WTC11 (cell line): Measurements from ENCODE around the gene SPN. TPM values are rescaled to one million over a fixed set of nuclear protein-coding genes. Genes with fewer than 3 reads are reported as not detected.
"Not testable (repeated sequence)": the region's sequence is repeated elsewhere in the genome, so short reads cannot be mapped to it uniquely, and the experiment has no call there.

ENCODE experiments used
- ATAC-seq: fragments of 200-7000 bp; cut with Tn5 transposase; 2 replicates; pipeline ENCODE4 v1.10.0; 2021; ENCODE audit warnings: mild to moderate bottlenecking, moderate library complexity
- CTCF ChIA-PET: fragments of 300-600 bp; sonication (Branson Sonifier 250); formaldehyde crosslinking; loops from one replicate; lab custom pipeline; 2021; ENCODE audit warnings: antibody characterized with exemption; lab: Charles Lee
- POLR2A ChIA-PET: fragments of 350-600 bp; sonication (Branson Sonifier 250); formaldehyde crosslinking; loops from one replicate; lab custom pipeline; 2021; ENCODE audit warnings: antibody characterized with exemption; lab: Charles Lee
- DNase-seq: peaks from one replicate; pipeline ENCODE4 v3.0.0; 2021; ENCODE audit warnings: low spot score
- H3K27ac Mint-ChIP-seq: 2 replicates; pipeline ENCODE4 v1.8.0; 2021; ENCODE audit warnings: mixed read lengths
- H3K27me3 Mint-ChIP-seq: 2 replicates; pipeline ENCODE4 v1.8.0; 2021; ENCODE audit warnings: low read depth, mild to moderate bottlenecking, moderate library complexity, mixed read lengths
- H3K36me3 Mint-ChIP-seq: 2 replicates; pipeline ENCODE4 v1.8.0; 2021; ENCODE audit warnings: mixed read lengths
- H3K4me1 Mint-ChIP-seq: 2 replicates; pipeline ENCODE4 v1.8.0; 2022; ENCODE audit warnings: mixed read lengths
- H3K4me3 Mint-ChIP-seq: 2 replicates; pipeline ENCODE4 v1.8.0; 2021; ENCODE audit warnings: mild to moderate bottlenecking, moderate library complexity, mixed read lengths
- H3K9me3 Mint-ChIP-seq: 2 replicates; pipeline ENCODE4 v1.8.0; 2021; ENCODE audit warnings: mixed read lengths
- ARID4B ChIP-seq: sonication (generic); formaldehyde crosslinking; IDR thresholded peaks from 2 replicates; pipeline ENCODE4 v1.8.0; 2023; ENCODE audit warnings: missing genetic modification reagents, mild to moderate bottlenecking, borderline replicate concordance
- CREM ChIP-seq: sonication (generic); formaldehyde crosslinking; IDR thresholded peaks from 2 replicates; pipeline ENCODE4 v1.8.1; 2022; ENCODE audit warnings: mild to moderate bottlenecking, missing genetic modification reagents, moderate library complexity
- EMX1 ChIP-seq: fragments of 250-450 bp; sonication (Bioruptor Pico); IDR thresholded peaks from 2 replicates; pipeline ENCODE4 v1.8.0; 2021; ENCODE audit warnings: mild to moderate bottlenecking
- ESRRA ChIP-seq: sonication (generic); formaldehyde crosslinking; IDR thresholded peaks from 2 replicates; pipeline ENCODE4 v1.8.1; 2022; ENCODE audit warnings: mild to moderate bottlenecking, missing genetic modification reagents, borderline replicate concordance
- ETV6 ChIP-seq: sonication (generic); formaldehyde crosslinking; IDR thresholded peaks from 2 replicates; pipeline ENCODE4 v1.8.1; 2022; ENCODE audit warnings: mild to moderate bottlenecking, missing genetic modification reagents
- FOXJ3 ChIP-seq: sonication (generic); formaldehyde crosslinking; IDR thresholded peaks from 2 replicates; pipeline ENCODE4 v1.9.0; 2021; ENCODE audit warnings: missing genetic modification reagents, mild to moderate bottlenecking, borderline replicate concordance
- HMGXB4 ChIP-seq: sonication (generic); formaldehyde crosslinking; IDR thresholded peaks from 2 replicates; pipeline ENCODE4 v1.8.1; 2023; ENCODE audit warnings: mild to moderate bottlenecking, moderate library complexity, missing genetic modification reagents
- KAT7 ChIP-seq: sonication (generic); formaldehyde crosslinking; IDR thresholded peaks from 2 replicates; pipeline ENCODE4 v1.8.1; 2023; ENCODE audit warnings: missing genetic modification reagents, mild to moderate bottlenecking, borderline replicate concordance
- NFYB ChIP-seq: sonication (generic); formaldehyde crosslinking; conservative IDR thresholded peaks from 2 replicates; pipeline ENCODE4 v1.8.0; 2022; ENCODE audit warnings: low read depth, missing genetic modification reagents
- NR2C2 ChIP-seq: sonication (generic); formaldehyde crosslinking; IDR thresholded peaks from 2 replicates; pipeline ENCODE4 v1.8.0; 2022; ENCODE audit warnings: mild to moderate bottlenecking, missing genetic modification reagents
- NR3C1 ChIP-seq: sonication (generic); formaldehyde crosslinking; conservative IDR thresholded peaks from 2 replicates; pipeline ENCODE4 v1.8.1; 2023; ENCODE audit warnings: low read depth, mild to moderate bottlenecking, missing genetic modification reagents
- SMAD4 ChIP-seq: sonication (generic); formaldehyde crosslinking; IDR thresholded peaks from 2 replicates; pipeline ENCODE4 v1.8.0; 2022; ENCODE audit warnings: mild to moderate bottlenecking, missing genetic modification reagents
- USF1 ChIP-seq: sonication (generic); formaldehyde crosslinking; IDR thresholded peaks from 2 replicates; pipeline ENCODE4 v1.8.0; 2022; ENCODE audit warnings: mild to moderate bottlenecking, missing genetic modification reagents
- ZBTB21 ChIP-seq: sonication (generic); formaldehyde crosslinking; IDR thresholded peaks from 2 replicates; pipeline ENCODE4 v1.8.1; 2023; ENCODE audit warnings: mild to moderate bottlenecking, missing genetic modification reagents, borderline replicate concordance
- ZNF121 ChIP-seq: sonication (generic); formaldehyde crosslinking; IDR thresholded peaks from 2 replicates; pipeline ENCODE4 v1.8.0; 2023; ENCODE audit warnings: missing genetic modification reagents
- ZNF396 ChIP-seq: fragments of 250-450 bp; sonication (Bioruptor Pico); IDR thresholded peaks from 2 replicates; pipeline ENCODE4 v1.8.0; 2021; ENCODE audit warnings: mild to moderate bottlenecking, moderate library complexity, borderline replicate concordance
- ZNF416 ChIP-seq: fragments of 250-450 bp; sonication (Bioruptor Pico); IDR thresholded peaks from 2 replicates; pipeline ENCODE4 v1.9.0; 2021; ENCODE audit warnings: mild to moderate bottlenecking, inconsistent platforms
- ZNF671 ChIP-seq: fragments of 250-450 bp; sonication (Bioruptor Pico); IDR thresholded peaks from 2 replicates; pipeline ENCODE4 v1.8.0; 2021; ENCODE audit warnings: mild to moderate bottlenecking
- total RNA-seq: library from RNA; stranded (reverse); gene quantifications from 3 replicates; pipeline ENCODE4 v1.2.3, GENCODE V29; 2021
- TF ChIP-seq, protein P1 (sequence below): sonication (generic); formaldehyde crosslinking; conservative IDR thresholded peaks from 2 replicates; pipeline ENCODE4 v1.8.1; 2022; ENCODE audit warnings: mild to moderate bottlenecking, missing genetic modification reagents
- TF ChIP-seq, protein P2 (sequence below): sonication (generic); formaldehyde crosslinking; IDR thresholded peaks from 2 replicates; pipeline ENCODE4 v1.8.1; 2022; ENCODE audit warnings: low read depth, missing genetic modification reagents, borderline replicate concordance
- TF ChIP-seq, protein P3 (sequence below): sonication (generic); formaldehyde crosslinking; IDR thresholded peaks from 2 replicates; pipeline ENCODE4 v1.8.0; 2022; ENCODE audit warnings: missing genetic modification reagents

Gene SPN
- total RNA-seq, 1 experiment from 2014 or later, result 2.3 TPM

DNA sequence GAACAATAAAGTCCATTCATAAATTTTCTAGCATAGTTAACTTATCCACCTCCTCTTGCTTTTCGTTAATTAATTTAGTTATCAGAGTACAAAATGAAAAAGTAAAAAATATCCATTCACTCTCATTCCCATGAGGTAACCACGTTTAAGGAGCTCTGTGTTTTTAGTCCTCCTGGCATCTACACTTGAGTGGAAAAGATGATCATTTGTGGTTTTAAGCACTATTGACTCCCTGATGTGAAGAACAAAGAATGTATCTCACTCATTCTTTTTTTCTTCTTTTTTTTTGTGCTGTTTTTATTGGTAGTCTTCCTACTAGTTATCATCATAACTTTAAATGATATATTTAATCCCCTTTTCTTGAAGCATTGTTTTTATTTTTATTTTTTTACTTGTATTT, 42.0 kb downstream of the SPN start (continued):
- TF ChIP-seq ARID4B (CRISPR knock-in tag), result no peak
- no peak for TF ChIP-seq EMX1

- CTCF ChIA-PET, result interaction anchor here (0.7 kb wide), 1 partner anchor 8 kb away, joined by 3 read pairs; no protein-coding TSS in a partner anchor
- ATAC-seq, H3K4me3 Mint-ChIP-seq, DNase-seq, POLR2A ChIA-PET, H3K27me3 Mint-ChIP-seq, H3K9me3 Mint-ChIP-seq: not testable (repeated sequence)
- H3K36me3 Mint-ChIP-seq, result peaks cover 23% of the 10 kb centered on the region
- H3K4me1 Mint-ChIP-seq, result peaks cover 44% of the 10 kb centered on the region
- H3K27ac Mint-ChIP-seq, result peak overlapping the region; percentile 61
These were observed 44.1 kb downstream of the SPN start for GRCh38 chr16:29707160-29707559.

GRCh38 chr16:29708917-29709600, 46.0 kb downstream of the SPN start:
- peak; percentile 74 for DNase-seq
- POLR2A ChIA-PET, result no interaction called here
- peaks cover 47% of the 10 kb centered on the region for H3K4me1 Mint-ChIP-seq
- peak overlapping the region; percentile 98 for H3K27ac Mint-ChIP-seq
- no peaks in the 10 kb centered on the region for H3K9me3 Mint-ChIP-seq
- peaks cover 35% of the 10 kb centered on the region for H3K36me3 Mint-ChIP-seq
- H3K27me3 Mint-ChIP-seq, result no peaks in the 10 kb centered on the region
- H3K4me3 Mint-ChIP-seq, result peak overlapping the region; percentile 95
- CTCF ChIA-PET, result interaction anchor here (1.1 to 1.7 kb wide), 2 partner anchors 9 to 13 kb away, joined by 3 to 17 read pairs; no protein-coding TSS in a partner anchor
- ATAC-seq, result peak; percentile 92
- TF ChIP-seq ETV6 (CRISPR knock-in tag) (0 out of 2 replicates have a peak, but pooled peaks have one; percentile 39), ZNF396 (CRISPR knock-in tag) (no peak), ZBTB21 (CRISPR knock-in tag) (no peak), KAT7 (CRISPR knock-in tag) (no peak), CREM (CRISPR knock-in tag) (peak; percentile 0; the same call in 1 of the 2 replicates), HMGXB4 (CRISPR knock-in tag) (no peak), ESRRA (CRISPR knock-in tag) (peak; percentile 99), SMAD4 (CRISPR knock-in tag) (no peak), FOXJ3 (no peak), NR2C2 (no peak), NFYB (CRISPR knock-in tag) (no peak), USF1 (CRISPR knock-in tag) (no peak), NR3C1 (CRISPR knock-in tag) (no peak), ZNF671 (CRISPR knock-in tag) (no peak; the same call in 1 of the 2 replicates), ZNF416 (CRISPR knock-in tag) (no peak), ZNF121 (no peak)
- TF ChIP-seq, protein P1, sequence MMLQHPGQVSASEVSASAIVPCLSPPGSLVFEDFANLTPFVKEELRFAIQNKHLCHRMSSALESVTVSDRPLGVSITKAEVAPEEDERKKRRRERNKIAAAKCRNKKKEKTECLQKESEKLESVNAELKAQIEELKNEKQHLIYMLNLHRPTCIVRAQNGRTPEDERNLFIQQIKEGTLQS, result no peak
- TF ChIP-seq, protein P2, sequence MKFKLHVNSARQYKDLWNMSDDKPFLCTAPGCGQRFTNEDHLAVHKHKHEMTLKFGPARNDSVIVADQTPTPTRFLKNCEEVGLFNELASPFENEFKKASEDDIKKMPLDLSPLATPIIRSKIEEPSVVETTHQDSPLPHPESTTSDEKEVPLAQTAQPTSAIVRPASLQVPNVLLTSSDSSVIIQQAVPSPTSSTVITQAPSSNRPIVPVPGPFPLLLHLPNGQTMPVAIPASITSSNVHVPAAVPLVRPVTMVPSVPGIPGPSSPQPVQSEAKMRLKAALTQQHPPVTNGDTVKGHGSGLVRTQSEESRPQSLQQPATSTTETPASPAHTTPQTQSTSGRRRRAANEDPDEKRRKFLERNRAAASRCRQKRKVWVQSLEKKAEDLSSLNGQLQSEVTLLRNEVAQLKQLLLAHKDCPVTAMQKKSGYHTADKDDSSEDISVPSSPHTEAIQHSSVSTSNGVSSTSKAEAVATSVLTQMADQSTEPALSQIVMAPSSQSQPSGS, result no peak
- TF ChIP-seq, protein P3, sequence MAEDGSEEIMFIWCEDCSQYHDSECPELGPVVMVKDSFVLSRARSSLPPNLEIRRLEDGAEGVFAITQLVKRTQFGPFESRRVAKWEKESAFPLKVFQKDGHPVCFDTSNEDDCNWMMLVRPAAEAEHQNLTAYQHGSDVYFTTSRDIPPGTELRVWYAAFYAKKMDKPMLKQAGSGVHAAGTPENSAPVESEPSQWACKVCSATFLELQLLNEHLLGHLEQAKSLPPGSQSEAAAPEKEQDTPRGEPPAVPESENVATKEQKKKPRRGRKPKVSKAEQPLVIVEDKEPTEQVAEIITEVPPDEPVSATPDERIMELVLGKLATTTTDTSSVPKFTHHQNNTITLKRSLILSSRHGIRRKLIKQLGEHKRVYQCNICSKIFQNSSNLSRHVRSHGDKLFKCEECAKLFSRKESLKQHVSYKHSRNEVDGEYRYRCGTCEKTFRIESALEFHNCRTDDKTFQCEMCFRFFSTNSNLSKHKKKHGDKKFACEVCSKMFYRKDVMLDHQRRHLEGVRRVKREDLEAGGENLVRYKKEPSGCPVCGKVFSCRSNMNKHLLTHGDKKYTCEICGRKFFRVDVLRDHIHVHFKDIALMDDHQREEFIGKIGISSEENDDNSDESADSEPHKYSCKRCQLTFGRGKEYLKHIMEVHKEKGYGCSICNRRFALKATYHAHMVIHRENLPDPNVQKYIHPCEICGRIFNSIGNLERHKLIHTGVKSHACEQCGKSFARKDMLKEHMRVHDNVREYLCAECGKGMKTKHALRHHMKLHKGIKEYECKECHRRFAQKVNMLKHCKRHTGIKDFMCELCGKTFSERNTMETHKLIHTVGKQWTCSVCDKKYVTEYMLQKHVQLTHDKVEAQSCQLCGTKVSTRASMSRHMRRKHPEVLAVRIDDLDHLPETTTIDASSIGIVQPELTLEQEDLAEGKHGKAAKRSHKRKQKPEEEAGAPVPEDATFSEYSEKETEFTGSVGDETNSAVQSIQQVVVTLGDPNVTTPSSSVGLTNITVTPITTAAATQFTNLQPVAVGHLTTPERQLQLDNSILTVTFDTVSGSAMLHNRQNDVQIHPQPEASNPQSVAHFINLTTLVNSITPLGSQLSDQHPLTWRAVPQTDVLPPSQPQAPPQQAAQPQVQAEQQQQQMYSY (CRISPR knock-in tag), result no peak
